Measurements from ENCODE around the gene CHD9NB.

DNA sequence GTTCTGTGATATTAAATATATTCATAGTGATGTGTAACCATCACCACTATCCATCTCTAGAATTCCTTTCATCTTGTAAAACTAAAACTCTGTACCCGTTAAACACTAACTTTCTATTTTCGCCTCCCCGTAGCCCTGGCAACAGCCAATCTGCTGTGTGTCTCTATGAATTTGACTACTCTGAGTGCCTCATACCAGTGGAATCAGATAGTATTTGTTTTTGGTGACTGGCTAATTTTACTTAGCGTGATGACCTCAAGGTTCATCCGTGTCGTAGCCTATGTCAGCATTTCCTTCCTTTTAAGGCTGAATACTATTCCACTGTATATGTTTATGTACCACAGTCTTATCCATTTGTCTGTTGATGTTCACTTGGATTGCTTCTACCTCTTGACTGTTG lies 20.3 kb upstream of the CHD9NB start:
- no peak for TF ChIP-seq ZBTB7A (tag by site-specific recombination; IDR thresholded peaks at IDR 0.05; ENCODE audit: low read depth)
- TF ChIP-seq ZBTB1 (tag by site-specific recombination; IDR thresholded peaks at IDR 0.05) = no peak
- TF ChIP-seq, protein P1, sequence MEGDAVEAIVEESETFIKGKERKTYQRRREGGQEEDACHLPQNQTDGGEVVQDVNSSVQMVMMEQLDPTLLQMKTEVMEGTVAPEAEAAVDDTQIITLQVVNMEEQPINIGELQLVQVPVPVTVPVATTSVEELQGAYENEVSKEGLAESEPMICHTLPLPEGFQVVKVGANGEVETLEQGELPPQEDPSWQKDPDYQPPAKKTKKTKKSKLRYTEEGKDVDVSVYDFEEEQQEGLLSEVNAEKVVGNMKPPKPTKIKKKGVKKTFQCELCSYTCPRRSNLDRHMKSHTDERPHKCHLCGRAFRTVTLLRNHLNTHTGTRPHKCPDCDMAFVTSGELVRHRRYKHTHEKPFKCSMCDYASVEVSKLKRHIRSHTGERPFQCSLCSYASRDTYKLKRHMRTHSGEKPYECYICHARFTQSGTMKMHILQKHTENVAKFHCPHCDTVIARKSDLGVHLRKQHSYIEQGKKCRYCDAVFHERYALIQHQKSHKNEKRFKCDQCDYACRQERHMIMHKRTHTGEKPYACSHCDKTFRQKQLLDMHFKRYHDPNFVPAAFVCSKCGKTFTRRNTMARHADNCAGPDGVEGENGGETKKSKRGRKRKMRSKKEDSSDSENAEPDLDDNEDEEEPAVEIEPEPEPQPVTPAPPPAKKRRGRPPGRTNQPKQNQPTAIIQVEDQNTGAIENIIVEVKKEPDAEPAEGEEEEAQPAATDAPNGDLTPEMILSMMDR (tag by site-specific recombination; IDR thresholded peaks at IDR 0.05) = no peak
- TF ChIP-seq ZNF623 (tag by site-specific recombination; IDR thresholded peaks at IDR 0.05) = no peak
- no peak for TF ChIP-seq ZNF707 (tag by site-specific recombination; IDR thresholded peaks at IDR 0.05)
- TF ChIP-seq ZNF274 (IDR thresholded peaks at IDR 0.05; ENCODE audit: low read length) = no peak
- TF ChIP-seq ZNF274 (tag by site-specific recombination; IDR thresholded peaks at IDR 0.05; ENCODE audit: borderline replicate concordance) = no peak
- TF ChIP-seq, protein P2, sequence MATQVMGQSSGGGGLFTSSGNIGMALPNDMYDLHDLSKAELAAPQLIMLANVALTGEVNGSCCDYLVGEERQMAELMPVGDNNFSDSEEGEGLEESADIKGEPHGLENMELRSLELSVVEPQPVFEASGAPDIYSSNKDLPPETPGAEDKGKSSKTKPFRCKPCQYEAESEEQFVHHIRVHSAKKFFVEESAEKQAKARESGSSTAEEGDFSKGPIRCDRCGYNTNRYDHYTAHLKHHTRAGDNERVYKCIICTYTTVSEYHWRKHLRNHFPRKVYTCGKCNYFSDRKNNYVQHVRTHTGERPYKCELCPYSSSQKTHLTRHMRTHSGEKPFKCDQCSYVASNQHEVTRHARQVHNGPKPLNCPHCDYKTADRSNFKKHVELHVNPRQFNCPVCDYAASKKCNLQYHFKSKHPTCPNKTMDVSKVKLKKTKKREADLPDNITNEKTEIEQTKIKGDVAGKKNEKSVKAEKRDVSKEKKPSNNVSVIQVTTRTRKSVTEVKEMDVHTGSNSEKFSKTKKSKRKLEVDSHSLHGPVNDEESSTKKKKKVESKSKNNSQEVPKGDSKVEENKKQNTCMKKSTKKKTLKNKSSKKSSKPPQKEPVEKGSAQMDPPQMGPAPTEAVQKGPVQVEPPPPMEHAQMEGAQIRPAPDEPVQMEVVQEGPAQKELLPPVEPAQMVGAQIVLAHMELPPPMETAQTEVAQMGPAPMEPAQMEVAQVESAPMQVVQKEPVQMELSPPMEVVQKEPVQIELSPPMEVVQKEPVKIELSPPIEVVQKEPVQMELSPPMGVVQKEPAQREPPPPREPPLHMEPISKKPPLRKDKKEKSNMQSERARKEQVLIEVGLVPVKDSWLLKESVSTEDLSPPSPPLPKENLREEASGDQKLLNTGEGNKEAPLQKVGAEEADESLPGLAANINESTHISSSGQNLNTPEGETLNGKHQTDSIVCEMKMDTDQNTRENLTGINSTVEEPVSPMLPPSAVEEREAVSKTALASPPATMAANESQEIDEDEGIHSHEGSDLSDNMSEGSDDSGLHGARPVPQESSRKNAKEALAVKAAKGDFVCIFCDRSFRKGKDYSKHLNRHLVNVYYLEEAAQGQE (tag by site-specific recombination; IDR thresholded peaks at IDR 0.05) = no peak

Data from HEK293 (cell line).